GM19324 (cell line): ENCODE data around the gene C1QL1.

Experiments used
- ATAC-seq: cut with Tn5 transposase; IDR thresholded peaks from one replicate; pipeline ENCODE4 v1.9.1; 2021; ENCODE audit warnings: mild to moderate bottlenecking, moderate library complexity; ENCODE audit not compliant: unreplicated experiment, low FRiP score

Gene C1QL1

GRCh38 chr17:44917456-44917855, 50.6 kb downstream of the C1QL1 start:
- ATAC-seq: no peak

GRCh38 chr17:44916781-44917241, 51.3 kb downstream of the C1QL1 start:
- no peak for ATAC-seq

GRCh38 chr17:44915862-44916780, 52.0 kb downstream of the C1QL1 start:
- no peak for ATAC-seq

GRCh38 chr17:44915321-44915726, 52.8 kb downstream of the C1QL1 start, which contains the start of gene GFAP:
TSS of gene GFAP (minus strand) at chr17:44915500. CDS start at chr17:44915486, 14 bp downstream.
- no peak for ATAC-seq

- ATAC-seq: no peak
Measured at GRCh38 chr17:44914698-44915271, 53.3 kb downstream of the C1QL1 start.

- ATAC-seq: no peak
Measured at GRCh38 chr17:44914148-44914547, 54.0 kb downstream of the C1QL1 start.

GRCh38 chr17:44913676-44914075, 54.4 kb downstream of the C1QL1 start:
- ATAC-seq: no peak

GRCh38 chr17:44912763-44913544, 55.1 kb downstream of the C1QL1 start:
- no peak for ATAC-seq

GRCh38 chr17:44911133-44912001, 56.7 kb downstream of the C1QL1 start:
- ATAC-seq: no peak

- ATAC-seq: no peak
Measured at GRCh38 chr17:44910231-44911106, 57.6 kb downstream of the C1QL1 start.
